GM08714 (cell line): Measurements from ENCODE around the gene CACNA2D3.

Source experiments
- H3K4me3 ChIP-seq: fragments of 200-500 bp; sonication (Bioruptor generic); 2 replicates; pipeline ENCODE4 v1.5.1; 2014; ENCODE audit warnings: mild to moderate bottlenecking, low read length, inconsistent platforms
- ZNF274 ChIP-seq: IDR thresholded peaks from 2 replicates; pipeline ENCODE4 v1.6.1; 2012; ENCODE audit warnings: mild to moderate bottlenecking, low read depth, low read length

Gene CACNA2D3

GRCh38 chr3:54169524-54169923, 47.2 kb downstream of the CACNA2D3 start:
- TF ChIP-seq ZNF274 = no peak
- no peak overlapping the region for H3K4me3 ChIP-seq

GRCh38 chr3:54171509-54171908, 49.2 kb downstream of the CACNA2D3 start:
- TF ChIP-seq ZNF274 = no peak
- H3K4me3 ChIP-seq = no peak overlapping the region

- no peak for TF ChIP-seq ZNF274
These were observed 49.6 kb downstream of the CACNA2D3 start for GRCh38 chr3:54171951-54172350.

DNA sequence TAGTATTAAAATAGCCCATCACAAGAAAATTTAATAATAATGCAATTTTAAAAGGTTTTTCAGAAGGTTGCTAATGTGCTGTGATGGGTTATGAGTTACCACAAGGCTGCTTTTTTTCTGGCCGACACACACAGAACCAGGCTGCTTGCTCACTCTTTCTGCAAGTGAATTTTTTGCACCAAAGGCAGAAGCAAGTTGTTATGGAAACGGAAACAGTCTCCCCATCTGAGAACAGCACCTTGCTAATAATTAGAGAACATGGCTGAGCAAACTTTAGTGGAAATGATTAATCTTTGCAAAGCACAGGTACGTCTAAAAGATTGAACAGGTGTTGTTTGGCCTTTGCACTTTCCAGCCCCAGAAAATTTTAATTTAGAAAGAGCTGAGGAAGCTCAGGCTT, 51.0 kb downstream of the CACNA2D3 start:
- TF ChIP-seq ZNF274 = no peak

More at GRCh38 chr3:54171951-54172350, 49.6 kb downstream of the CACNA2D3 start:
- H3K4me3 ChIP-seq = no peak overlapping the region

GRCh38 chr3:54176106-54176505, 53.8 kb downstream of the CACNA2D3 start:
- TF ChIP-seq ZNF274 = no peak
- no peak overlapping the region for H3K4me3 ChIP-seq

More for the DNA sequence above, 51.0 kb downstream of the CACNA2D3 start:
- H3K4me3 ChIP-seq = no peak overlapping the region

GRCh38 chr3:54177816-54178215, 55.5 kb downstream of the CACNA2D3 start:
- no peak for TF ChIP-seq ZNF274

GRCh38 chr3:54178376-54178775, 56.0 kb downstream of the CACNA2D3 start:
- no peak for TF ChIP-seq ZNF274
- H3K4me3 ChIP-seq = no peak overlapping the region

More at GRCh38 chr3:54177816-54178215, 55.5 kb downstream of the CACNA2D3 start:
- H3K4me3 ChIP-seq = no peak overlapping the region

GRCh38 chr3:54180921-54181320, 58.6 kb downstream of the CACNA2D3 start:
- TF ChIP-seq ZNF274 = no peak
- no peak overlapping the region for H3K4me3 ChIP-seq

GRCh38 chr3:54182242-54182641, 59.9 kb downstream of the CACNA2D3 start:
- H3K4me3 ChIP-seq = no peak overlapping the region
- TF ChIP-seq ZNF274 = no peak

- no peak for TF ChIP-seq ZNF274
- no peak overlapping the region for H3K4me3 ChIP-seq
These were observed 63.4 kb downstream of the CACNA2D3 start for GRCh38 chr3:54185740-54186139.

DNA sequence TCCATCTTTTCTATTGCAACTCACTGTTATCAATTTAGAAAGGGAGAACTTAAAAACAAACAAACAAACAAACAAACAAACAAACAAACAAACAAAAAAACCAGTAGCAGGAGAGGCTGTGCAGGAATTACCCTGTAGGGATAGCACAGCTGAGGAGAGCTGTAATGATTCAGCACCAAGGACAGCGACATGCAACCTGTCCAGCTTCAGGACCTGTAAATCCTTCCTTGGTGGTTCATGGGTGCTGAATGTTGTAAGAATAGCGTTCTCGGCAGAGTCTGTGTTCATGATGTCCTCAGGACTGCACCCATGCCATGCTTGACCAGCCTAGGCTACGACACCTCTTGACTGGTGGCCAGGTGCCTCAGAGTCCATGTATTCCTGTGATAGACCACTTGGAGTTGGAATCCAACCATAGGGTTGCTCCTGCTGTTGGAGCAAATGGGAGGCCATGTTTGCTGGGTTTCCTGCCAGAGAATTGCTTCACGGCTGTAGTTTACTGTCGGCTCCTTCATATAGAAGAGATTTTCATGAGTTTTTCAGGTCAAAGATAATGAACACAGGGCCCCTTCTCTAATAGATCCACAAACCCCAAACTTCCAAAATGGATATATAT, 65.9 kb downstream of the CACNA2D3 start:
- TF ChIP-seq ZNF274 = no peak
- no peak overlapping the region for H3K4me3 ChIP-seq

- H3K4me3 ChIP-seq = no peak overlapping the region
- no peak for TF ChIP-seq ZNF274
These were observed 68.9 kb downstream of the CACNA2D3 start for GRCh38 chr3:54191220-54191619.

DNA sequence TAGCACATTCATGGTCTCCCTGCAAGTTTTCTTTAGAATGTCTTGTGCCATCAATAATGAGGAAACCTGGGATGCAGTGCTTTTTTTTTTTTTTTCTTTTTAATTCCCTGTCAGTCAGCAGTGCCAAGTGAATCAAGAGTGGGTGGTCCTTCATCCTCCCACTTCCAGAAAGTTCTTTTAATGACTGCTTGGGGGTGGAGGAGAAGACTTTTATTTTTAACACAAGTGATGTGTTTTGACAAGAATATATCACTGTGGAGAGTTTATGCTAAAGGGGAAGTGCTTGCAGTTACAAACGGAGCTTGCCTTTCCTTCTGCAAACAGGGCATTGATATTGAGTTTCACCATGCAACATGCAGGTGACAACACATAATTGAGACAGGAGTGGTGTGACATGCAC, 69.7 kb downstream of the CACNA2D3 start:
- H3K4me3 ChIP-seq = no peak overlapping the region
- no peak for TF ChIP-seq ZNF274

GRCh38 chr3:54193093-54193492, 70.7 kb downstream of the CACNA2D3 start:
- no peak for TF ChIP-seq ZNF274
- no peak overlapping the region for H3K4me3 ChIP-seq

DNA sequence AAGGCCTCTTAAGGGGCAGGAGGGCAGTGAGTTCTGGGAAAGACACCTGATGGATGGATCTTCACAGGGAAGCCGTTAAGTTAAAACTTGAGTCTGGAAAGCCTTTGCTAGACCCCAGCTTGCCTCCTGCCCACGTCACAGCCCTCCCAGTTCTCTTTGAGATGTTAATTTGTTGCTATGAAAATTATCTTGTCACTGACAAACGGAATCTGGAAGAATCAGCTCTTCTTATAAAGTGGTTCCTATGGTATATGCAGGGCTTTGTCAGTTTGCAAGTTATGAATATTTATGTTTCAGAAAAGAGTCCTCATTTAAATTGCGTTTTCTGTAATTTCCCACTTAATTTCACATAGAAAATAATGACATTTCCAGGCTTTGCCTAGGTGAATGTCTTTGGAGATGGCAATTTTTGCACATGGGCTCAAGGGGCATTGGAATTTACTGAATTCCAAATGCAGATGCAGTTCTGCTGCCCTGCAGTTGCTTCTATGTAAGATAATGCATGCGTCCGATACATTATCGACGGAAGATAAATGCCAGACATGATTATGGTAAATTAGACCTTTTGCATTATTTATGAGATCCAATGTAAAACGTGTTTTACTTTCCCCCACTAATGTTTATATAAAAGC, 74.1 kb downstream of the CACNA2D3 start:
- H3K4me3 ChIP-seq = no peak overlapping the region
- no peak for TF ChIP-seq ZNF274

- H3K4me3 ChIP-seq = no peak overlapping the region
- no peak for TF ChIP-seq ZNF274
These were observed 75.2 kb downstream of the CACNA2D3 start for GRCh38 chr3:54197509-54197908.

GRCh38 chr3:54198556-54198955, 76.2 kb downstream of the CACNA2D3 start:
- TF ChIP-seq ZNF274 = no peak
- H3K4me3 ChIP-seq = no peak overlapping the region
